ENCODE results near the gene VASH2.

DNA sequence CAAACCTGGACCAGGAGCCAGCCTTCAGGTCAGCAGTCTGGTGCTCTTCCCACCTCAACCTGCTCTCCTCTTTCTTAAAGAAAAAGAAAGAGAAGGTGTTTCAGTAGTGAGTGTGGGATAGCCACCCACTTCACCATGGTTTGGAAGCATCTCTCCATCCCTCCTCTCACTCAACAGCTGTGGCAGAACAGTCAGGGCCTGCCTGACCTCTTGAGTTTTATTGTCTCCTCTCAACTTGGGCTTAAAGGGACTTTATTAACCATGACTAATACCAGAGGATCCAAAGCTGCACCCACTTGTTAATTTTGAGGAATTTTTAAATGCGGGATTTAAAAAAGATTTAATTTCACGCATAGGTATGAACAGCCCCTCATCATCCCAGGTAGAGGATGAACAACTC, 570 bp upstream of the VASH2 start:
- TF ChIP-seq POLR2A (IDR thresholded peaks at IDR 0.05; ENCODE audit: low read depth, low read length) (no peak), POLR2AphosphoS5 (IDR thresholded peaks at IDR 0.05; ENCODE audit: low read depth, low read length) (no peak), TAF1 (IDR thresholded peaks at IDR 0.05; ENCODE audit: low read depth, low read length) (no peak), POU2F2 (IDR thresholded peaks at IDR 0.05; ENCODE audit: low read depth, low read length) (no peak)
